H1 (cell line): ENCODE measurements around the gene QSOX2. TPM values are rescaled to one million over a fixed set of nuclear protein-coding genes. Genes with fewer than 3 reads are reported as not detected.

Source experiments
- CTBP2 ChIP-seq: IDR thresholded peaks from 2 replicates; pipeline ENCODE4 v1.7.0; 2011; ENCODE audit warnings: borderline replicate concordance, mild to moderate bottlenecking, moderate library complexity, mixed read lengths, low read length; ENCODE audit not compliant: insufficient read depth, insufficient read length
- JUND ChIP-seq: IDR thresholded peaks from 2 replicates; pipeline ENCODE4 v1.6.1; 2011; ENCODE audit warnings: mild to moderate bottlenecking, improper control_type of control experiment, low read length
- KDM4A ChIP-seq: IDR thresholded peaks from one replicate; pipeline ENCODE4 v1.7.1; 2012; ENCODE audit warnings: low read depth, mild to moderate bottlenecking, moderate library complexity, low read length, inconsistent platforms; ENCODE audit not compliant: severe bottlenecking
- SP2 ChIP-seq: IDR thresholded peaks from 2 replicates; pipeline ENCODE4 v1.6.1; 2012; ENCODE audit warnings: mild to moderate bottlenecking, low read length, inconsistent platforms
- polyA plus RNA-seq, 7 experiments: library from polyadenylated mRNA; depleted of rRNA in 3 of 7; stranded (reverse) in 5 of 7; unstranded in 2 of 7; fragments of >200 nt in 5 of 7; fragments of 200-250 nt in 2 of 7; gene quantifications; 1 replicate in 5 of 7; 2 replicates in 1 of 7; 4 replicates in 1 of 7; pipeline versions ENCODE4 v1.2.1 to v1.2.3, GENCODE V29; 2011 to 2013; ENCODE audit warnings: missing spikeins in 2 of 7, mixed read lengths in 2 of 7
- total RNA-seq: library from RNA; stranded (reverse); fragmentation: NEBNext Ultra II Directional; extraction: Animal tissue kit (Norgen Biotek cat#: 25700); gene quantifications from 2 replicates; pipeline ENCODE4 v1.2.1, GENCODE V29; 2021
- TF ChIP-seq, protein P1 (sequence below): fragments of 300-600 bp; sonication (generic); IDR thresholded peaks from 2 replicates; pipeline ENCODE4 v1.7.1; 2012; ENCODE audit warnings: low read length, moderate library complexity, mild to moderate bottlenecking, inconsistent platforms; ENCODE audit not compliant: insufficient replicate concordance

The QSOX2 gene
- total and polyA plus RNA-seq, 2 of the 8 experiments (the other 6 are each of a cell fraction or from before 2014, with no cell fraction given), result 18.0 to 28.6 TPM

DNA sequence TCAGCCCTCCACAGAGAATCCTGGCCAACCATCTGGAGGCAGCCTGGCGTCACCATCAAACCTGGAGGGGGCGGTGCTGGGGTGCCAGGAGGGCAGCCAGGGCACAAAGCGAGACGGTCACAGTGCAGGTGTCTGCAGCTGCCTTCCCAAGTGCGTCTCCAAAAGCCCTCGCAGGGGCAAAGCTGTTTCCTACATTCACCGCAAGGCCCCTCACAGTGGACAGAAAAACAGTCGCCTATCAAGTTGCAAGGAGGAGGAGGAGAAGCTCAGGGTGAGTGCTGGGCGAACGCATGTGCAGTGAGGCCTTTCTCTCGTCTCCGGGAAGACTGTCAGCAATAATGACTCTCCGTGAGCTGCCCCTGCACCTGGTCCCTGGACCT is 22.7 kb downstream of the QSOX2 start (continued):
- TF ChIP-seq, protein P1, sequence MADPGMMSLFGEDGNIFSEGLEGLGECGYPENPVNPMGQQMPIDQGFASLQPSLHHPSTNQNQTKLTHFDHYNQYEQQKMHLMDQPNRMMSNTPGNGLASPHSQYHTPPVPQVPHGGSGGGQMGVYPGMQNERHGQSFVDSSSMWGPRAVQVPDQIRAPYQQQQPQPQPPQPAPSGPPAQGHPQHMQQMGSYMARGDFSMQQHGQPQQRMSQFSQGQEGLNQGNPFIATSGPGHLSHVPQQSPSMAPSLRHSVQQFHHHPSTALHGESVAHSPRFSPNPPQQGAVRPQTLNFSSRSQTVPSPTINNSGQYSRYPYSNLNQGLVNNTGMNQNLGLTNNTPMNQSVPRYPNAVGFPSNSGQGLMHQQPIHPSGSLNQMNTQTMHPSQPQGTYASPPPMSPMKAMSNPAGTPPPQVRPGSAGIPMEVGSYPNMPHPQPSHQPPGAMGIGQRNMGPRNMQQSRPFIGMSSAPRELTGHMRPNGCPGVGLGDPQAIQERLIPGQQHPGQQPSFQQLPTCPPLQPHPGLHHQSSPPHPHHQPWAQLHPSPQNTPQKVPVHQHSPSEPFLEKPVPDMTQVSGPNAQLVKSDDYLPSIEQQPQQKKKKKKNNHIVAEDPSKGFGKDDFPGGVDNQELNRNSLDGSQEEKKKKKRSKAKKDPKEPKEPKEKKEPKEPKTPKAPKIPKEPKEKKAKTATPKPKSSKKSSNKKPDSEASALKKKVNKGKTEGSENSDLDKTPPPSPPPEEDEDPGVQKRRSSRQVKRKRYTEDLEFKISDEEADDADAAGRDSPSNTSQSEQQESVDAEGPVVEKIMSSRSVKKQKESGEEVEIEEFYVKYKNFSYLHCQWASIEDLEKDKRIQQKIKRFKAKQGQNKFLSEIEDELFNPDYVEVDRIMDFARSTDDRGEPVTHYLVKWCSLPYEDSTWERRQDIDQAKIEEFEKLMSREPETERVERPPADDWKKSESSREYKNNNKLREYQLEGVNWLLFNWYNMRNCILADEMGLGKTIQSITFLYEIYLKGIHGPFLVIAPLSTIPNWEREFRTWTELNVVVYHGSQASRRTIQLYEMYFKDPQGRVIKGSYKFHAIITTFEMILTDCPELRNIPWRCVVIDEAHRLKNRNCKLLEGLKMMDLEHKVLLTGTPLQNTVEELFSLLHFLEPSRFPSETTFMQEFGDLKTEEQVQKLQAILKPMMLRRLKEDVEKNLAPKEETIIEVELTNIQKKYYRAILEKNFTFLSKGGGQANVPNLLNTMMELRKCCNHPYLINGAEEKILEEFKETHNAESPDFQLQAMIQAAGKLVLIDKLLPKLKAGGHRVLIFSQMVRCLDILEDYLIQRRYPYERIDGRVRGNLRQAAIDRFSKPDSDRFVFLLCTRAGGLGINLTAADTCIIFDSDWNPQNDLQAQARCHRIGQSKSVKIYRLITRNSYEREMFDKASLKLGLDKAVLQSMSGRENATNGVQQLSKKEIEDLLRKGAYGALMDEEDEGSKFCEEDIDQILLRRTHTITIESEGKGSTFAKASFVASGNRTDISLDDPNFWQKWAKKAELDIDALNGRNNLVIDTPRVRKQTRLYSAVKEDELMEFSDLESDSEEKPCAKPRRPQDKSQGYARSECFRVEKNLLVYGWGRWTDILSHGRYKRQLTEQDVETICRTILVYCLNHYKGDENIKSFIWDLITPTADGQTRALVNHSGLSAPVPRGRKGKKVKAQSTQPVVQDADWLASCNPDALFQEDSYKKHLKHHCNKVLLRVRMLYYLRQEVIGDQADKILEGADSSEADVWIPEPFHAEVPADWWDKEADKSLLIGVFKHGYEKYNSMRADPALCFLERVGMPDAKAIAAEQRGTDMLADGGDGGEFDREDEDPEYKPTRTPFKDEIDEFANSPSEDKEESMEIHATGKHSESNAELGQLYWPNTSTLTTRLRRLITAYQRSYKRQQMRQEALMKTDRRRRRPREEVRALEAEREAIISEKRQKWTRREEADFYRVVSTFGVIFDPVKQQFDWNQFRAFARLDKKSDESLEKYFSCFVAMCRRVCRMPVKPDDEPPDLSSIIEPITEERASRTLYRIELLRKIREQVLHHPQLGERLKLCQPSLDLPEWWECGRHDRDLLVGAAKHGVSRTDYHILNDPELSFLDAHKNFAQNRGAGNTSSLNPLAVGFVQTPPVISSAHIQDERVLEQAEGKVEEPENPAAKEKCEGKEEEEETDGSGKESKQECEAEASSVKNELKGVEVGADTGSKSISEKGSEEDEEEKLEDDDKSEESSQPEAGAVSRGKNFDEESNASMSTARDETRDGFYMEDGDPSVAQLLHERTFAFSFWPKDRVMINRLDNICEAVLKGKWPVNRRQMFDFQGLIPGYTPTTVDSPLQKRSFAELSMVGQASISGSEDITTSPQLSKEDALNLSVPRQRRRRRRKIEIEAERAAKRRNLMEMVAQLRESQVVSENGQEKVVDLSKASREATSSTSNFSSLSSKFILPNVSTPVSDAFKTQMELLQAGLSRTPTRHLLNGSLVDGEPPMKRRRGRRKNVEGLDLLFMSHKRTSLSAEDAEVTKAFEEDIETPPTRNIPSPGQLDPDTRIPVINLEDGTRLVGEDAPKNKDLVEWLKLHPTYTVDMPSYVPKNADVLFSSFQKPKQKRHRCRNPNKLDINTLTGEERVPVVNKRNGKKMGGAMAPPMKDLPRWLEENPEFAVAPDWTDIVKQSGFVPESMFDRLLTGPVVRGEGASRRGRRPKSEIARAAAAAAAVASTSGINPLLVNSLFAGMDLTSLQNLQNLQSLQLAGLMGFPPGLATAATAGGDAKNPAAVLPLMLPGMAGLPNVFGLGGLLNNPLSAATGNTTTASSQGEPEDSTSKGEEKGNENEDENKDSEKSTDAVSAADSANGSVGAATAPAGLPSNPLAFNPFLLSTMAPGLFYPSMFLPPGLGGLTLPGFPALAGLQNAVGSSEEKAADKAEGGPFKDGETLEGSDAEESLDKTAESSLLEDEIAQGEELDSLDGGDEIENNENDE, result no peak
- TF ChIP-seq JUND, result no peak
- TF ChIP-seq CTBP2, result no peak
- TF ChIP-seq KDM4A, result no peak
- TF ChIP-seq SP2, result no peak
